GM18520 (cell line): ENCODE results near the gene CHRM4.

Experiments used
- ATAC-seq: cut with Tn5 transposase; IDR thresholded peaks from one replicate; pipeline ENCODE4 v1.9.1; 2021; ENCODE audit not compliant: unreplicated experiment

Gene CHRM4

GRCh38 chr11:46402957-46403902, 11.7 kb upstream of the CHRM4 start:
- ATAC-seq = no peak

- ATAC-seq = no peak
Measured at GRCh38 chr11:46397526-46397925, 6.0 kb upstream of the CHRM4 start.

- no peak for ATAC-seq
Measured at GRCh38 chr11:46393759-46394158, 2.2 kb upstream of the CHRM4 start.

GRCh38 chr11:46393231-46393616, 1.6 kb upstream of the CHRM4 start:
- no peak for ATAC-seq

- peak; percentile 36 for ATAC-seq
Measured at GRCh38 chr11:46392421-46393230, 1.1 kb upstream of the CHRM4 start.

- ATAC-seq = no peak
Measured at GRCh38 chr11:46391186-46391577, 394 bp downstream of the CHRM4 start.

GRCh38 chr11:46390331-46391171, 1.0 kb downstream of the CHRM4 start:
- no peak for ATAC-seq

- ATAC-seq = peak; percentile 32
Measured at GRCh38 chr11:46389450-46390330, 1.9 kb downstream of the CHRM4 start.

GRCh38 chr11:46388619-46389449, 2.7 kb downstream of the CHRM4 start:
- no peak for ATAC-seq

GRCh38 chr11:46387919-46388618, 3.5 kb downstream of the CHRM4 start:
- ATAC-seq = no peak

- ATAC-seq = no peak
Measured at GRCh38 chr11:46387456-46387855, 4.1 kb downstream of the CHRM4 start.

GRCh38 chr11:46386674-46387073, 4.9 kb downstream of the CHRM4 start:
- no peak for ATAC-seq

- no peak for ATAC-seq
Measured at GRCh38 chr11:46386005-46386578, 5.5 kb downstream of the CHRM4 start.

- no peak for ATAC-seq
Measured at GRCh38 chr11:46385169-46386004, 6.2 kb downstream of the CHRM4 start.

- ATAC-seq = no peak
Measured at GRCh38 chr11:46383974-46384701, 7.4 kb downstream of the CHRM4 start.

GRCh38 chr11:46383404-46383758, 8.2 kb downstream of the CHRM4 start:
- ATAC-seq = no peak
